GM18526 (cell line): ENCODE results near the gene UBASH3A.

ENCODE experiments used
- POLR2A ChIP-seq: IDR thresholded peaks from 3 replicates; pipeline ENCODE4 v1.6.1; 2011; ENCODE audit not compliant: insufficient read length; ENCODE audit errors: extremely low read depth

Gene UBASH3A

DNA sequence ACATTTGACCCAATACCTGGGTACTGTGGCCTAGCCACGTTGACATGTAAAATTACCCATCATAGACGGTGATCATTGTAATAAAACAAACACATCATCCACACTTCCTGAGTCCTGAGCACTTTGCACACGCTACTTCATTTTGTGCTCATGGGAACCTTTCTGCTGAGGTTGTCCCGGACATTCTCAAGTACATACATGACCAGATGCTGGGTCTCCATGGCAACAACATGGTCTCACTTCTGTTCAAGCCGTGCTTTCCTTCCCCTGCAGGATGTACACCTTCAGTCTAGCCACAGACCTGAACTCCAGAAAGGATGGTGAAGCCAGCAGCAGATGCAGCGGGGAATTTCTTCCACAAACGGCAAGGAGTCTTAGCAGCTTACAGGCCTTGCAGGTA is 22.7 kb downstream of the UBASH3A start:
- no peak for TF ChIP-seq POLR2A

DNA sequence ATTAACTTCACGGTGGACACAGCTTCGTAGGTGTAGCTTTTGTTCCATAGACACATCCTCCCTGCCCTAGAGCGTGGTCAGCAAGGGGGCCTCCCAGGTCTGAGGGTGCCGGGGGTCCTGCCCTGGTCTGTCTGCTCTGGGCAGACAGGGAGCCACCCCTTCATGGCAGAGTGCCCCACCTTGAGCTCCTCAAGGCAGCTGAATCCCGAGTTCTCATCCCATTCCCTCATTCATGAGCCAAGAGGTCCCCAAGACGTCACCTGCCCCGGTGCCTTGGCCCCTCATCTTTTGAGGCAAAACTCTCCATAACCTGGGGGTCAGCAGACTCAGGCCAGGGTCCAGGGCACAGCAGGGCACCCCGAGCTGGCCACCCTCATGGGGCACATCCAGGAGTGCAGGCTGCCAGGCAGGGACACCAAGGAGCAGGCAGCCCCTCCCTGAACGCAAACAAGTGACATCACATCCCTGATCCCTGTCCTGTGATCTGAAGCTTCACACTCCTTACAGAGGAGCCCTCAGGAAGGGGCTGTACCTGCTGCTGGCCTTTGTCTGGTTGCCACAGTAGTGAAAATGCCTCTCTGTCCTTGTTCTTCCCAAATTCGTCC is 23.3 kb downstream of the UBASH3A start:
- no peak for TF ChIP-seq POLR2A

DNA sequence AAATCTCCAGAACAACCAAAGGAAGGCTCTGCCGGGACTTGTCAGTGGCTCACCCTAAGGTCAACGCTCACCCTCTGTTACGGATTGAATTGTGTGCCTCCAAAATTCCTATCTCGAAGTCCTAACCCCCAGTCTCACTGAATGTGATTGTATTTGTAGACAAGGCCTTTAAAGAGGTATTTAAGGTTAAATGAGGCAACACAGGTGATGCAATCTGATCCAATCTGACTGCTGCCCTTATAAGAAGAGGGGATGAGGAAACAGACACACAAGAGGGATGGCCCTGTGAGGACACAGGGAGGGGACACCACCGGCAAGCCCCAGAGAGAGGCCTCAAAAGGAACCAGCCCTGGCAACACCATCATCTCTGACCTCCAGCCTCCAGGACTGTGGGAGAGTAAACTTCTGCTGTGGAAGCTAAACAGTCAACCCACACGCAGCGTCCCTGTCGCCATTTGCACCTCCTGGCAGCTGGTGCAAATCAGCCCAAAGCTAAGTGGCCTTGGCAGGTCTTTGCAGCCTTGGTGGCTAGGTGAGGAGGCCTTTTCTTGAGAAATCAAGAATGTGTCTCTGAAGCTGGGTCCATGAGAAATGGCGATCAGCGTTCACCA is 24.2 kb downstream of the UBASH3A start:
- TF ChIP-seq POLR2A = no peak

DNA sequence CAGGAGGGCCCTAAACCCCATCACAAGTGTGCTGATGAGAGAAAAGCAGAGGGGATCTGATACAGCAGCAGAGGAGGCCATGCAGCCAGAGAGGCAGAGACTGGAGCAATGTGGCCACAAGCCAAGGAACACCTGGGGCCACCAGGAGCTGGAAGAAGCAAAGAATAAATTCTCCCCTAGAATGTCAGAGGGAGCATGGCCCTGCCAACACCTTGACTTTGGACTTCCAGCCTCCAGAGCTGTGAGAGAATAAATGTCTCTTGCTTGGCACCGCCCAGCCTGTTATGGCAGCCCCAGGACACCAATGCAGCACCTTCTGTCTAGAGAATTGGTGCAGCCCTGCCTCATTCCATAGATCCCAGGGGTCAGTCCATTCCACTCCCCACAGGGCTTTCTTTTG is 25.3 kb downstream of the UBASH3A start:
- TF ChIP-seq POLR2A = no peak

DNA sequence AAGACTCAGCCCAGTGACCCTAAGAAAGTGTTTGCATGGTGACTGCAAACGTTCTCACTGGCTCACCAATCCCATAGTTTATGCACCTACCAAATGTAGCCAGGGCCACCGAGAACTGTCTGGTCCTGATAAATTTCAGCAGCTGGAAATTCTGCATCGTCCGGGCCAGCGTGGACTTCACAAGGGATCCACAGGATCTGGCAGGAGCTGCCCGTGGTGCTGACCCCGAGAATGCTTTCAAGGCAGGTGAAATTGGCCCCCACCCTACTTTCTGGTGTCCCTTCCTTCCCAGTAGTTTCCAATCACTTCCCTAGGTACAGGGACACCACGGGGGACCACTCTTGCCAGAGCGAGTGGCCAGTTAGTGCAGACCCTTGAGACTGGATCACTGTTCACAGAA is 26.2 kb downstream of the UBASH3A start:
- TF ChIP-seq POLR2A = no peak

DNA sequence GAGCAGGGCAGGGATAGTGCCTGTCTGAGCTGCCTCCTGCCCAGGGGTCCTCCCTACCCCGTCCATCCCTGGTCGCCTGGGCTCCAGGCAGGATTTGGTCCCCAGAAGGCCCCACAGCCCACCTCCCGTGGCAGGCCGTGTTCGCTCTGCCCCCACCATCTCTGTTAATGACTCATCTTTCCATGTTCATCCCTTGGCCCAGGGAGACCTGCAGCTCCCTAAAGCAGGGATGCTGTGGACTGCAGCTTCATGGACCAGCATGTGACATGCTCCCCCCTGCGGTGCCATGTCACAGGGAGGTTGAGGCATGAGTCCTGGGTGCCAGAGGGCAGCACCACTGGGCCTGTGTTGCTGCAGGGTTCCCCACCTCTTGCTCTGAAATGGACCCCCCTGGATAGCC is 26.8 kb downstream of the UBASH3A start:
- no peak for TF ChIP-seq POLR2A

DNA sequence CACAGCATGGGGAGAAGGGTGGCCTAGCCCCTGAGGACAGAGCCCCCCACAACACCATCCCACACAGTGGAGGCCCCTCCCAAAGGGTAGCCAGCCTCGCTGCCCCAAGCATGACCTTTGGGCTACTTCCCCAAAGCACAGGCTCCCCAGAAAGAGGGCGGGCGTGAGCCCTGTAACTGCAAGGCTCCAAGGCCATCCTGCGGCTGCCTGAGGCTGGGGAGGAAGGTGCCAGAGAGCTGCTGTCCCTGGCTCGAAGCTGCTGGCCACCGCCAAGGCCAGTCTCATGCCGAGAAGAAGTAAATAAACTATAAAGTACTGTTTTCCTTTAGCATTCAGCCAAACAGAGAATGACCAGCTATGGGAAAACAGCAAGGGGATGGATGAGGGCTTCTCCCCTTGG is 27.5 kb downstream of the UBASH3A start:
- no peak for TF ChIP-seq POLR2A

DNA sequence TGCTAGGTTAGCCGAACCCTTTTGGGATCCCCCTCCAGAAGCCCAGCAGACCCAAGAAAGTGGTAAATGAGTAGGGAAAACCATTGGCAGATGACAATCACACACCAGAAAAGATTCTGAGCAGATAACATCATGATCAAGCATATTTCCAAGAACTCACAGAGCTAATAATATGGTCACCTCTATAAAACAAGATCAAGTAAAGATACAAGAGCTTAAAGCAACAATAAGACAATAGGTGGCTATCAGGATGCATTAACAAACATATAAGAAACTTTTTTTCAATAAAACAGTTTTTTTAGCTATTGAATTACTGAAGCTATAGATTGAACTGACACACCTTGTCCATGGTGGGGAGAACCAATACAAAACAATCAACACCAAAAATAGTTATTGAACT is 29.0 kb downstream of the UBASH3A start:
- no peak for TF ChIP-seq POLR2A

DNA sequence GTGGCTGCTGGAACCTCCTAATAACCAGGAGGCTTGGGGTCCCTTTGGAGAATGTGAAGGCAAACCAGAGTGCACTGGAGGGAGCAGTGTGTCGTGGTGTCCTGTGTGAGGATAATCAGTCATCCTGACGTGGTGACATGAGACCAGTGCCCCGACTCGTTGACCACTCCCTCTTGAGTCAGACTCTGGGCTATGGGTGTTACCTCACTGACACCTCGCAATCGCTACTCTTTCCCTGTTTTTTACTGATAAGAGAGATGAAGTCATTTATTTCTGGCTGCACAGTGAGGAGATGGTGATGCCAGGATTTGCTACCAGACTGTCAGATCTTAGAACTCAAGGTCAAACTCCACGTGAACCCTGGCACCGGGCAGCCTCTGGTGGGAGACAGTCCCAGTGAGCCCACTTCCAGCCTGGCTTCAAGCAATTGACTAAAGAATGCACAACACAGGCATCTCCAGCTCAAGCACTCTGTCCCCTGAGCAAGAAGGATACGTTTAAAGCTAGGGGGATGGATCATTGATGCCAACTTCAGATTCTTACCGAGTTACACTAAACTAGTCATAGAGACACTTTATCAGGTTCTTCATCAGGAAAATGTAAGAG is 30.3 kb downstream of the UBASH3A start:
- no peak for TF ChIP-seq POLR2A

DNA sequence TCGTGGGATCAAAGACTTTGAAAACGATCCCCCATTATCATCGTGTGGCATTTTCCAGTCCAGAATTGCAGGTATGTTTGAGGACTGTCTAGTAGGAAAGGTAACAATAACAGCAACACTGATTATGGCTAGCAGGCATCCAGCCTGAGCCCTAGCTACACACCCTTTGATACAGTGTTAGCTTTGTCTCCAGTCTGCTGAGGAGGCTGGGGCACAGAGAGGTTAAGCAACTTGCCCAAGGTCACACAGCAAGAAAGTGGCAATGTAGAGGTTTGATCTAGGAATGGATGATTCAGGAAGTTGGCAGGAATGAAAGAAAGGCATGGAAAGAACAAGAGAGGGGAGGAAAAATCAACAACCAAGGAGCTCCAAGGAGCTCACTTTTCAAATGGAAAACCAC is 31.2 kb downstream of the UBASH3A start:
- TF ChIP-seq POLR2A = no peak

DNA sequence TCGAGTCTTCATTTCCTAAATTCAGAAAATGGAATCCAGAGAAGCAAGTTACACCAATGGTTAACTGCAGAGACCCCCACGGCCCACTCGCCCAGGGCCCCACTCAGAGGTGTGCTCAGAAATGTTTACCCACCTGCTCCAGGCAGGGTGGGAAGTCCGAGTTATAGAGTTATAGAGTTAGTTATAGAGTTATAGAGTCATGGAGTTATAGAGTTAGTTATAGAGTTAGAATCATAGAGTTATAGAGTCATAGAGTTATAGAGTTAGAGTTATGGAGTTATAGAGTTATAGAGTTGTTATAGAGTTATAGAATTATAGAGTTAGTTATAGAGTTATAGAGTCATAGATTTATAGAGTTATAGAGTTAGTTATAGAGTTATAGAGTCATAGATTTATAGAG is 31.7 kb downstream of the UBASH3A start:
- TF ChIP-seq POLR2A = no peak

DNA sequence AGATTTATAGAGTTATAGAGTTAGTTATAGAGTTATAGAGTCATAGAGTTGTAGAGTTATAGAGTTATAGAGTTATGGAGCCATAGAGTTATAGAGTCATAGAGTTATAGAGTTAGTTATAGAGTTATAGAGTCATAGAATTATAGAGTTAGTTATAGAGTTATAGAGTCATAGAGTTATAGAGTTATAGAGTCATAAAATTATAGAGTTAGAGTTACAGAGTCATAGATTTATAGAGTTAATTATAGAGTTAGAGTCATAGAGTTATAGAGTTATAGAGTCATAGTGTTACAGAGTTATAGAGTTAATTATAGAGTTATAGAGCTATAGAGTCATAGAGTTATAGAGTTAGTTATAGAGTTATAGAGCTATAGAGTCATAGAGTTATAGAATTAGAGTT is 32.1 kb downstream of the UBASH3A start:
- no peak for TF ChIP-seq POLR2A

DNA sequence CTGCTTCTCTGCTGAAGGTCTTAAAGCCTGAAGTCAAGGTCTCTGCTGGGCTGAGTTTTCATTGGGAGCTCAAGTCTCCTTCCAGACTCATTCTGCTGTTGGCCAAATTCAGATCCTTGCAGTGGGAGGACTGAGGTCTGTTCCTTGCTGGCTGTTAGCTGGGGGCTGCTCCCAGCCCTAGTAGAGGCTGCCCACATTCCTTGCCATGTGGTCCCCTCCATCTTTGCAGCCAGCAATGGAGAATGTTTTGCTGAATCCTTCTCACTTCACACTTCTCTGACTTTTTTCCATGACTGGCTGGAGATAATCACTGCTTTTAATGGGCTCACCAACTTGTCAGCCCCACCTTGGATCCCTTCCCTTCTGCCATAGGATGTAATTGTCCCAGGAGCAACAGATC is 33.2 kb downstream of the UBASH3A start:
- no peak for TF ChIP-seq POLR2A

DNA sequence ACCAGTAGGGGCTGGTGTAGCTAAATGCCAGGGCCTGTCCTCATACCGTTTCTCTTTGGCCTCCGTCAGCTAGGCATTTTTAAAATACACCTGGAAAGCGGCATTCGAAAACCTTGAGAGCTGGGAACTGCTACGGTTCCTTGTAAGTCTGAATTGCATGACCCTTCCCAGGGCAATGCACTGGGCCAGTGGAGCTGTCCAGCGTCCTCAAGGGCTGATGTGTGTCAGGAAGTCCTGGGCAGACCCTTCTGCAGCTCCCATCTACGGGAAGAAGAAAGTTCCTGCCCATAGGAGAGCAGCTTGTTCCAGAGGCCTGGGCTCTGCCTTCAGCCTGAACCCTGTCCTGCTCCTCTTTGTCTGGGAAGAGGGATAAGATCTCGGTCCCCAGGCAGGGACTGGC is 34.1 kb downstream of the UBASH3A start:
- TF ChIP-seq POLR2A = no peak

DNA sequence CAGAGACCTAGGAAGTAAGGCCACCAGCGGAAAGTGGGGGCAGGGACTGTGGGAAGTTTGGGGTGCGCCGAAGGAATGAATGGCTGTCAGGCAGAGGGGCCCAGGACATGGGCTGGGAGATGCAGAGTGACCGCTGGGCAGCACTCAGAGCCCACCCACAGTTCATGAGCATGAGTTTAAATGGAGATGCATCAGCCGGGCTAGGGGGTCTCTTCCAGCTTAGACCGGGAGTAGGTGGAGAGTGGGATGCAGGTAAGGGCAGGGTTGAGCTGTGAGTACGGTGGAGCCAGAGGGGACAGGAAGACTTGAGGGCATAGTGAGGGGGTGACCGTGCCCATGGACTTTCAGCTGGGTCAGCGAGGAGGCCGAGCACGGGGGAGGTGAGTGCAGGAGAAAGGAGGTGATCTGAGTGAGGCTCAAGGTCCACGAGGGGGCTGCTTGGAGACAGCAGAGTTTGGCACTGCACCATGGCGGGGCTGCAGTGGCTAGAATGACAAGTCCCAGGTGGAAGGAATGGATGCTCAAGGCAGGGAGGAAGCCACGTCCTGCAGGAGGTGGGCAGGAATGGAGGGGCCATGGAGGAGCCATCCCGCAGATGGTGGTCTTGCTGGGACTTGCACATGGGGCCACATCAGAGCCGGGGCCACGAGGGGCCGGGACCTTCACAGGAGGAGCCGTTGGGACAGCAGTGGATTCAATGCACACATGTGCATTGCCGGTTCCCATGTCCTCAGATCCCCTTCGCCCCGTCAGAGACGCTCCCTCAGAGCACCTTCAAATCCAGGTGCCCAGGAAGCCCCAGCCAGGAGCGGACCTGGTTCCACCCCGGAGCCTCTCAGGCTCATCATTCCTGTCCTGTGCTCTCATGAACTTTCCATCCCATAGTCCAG is 34.9 kb downstream of the UBASH3A start:
- no peak for TF ChIP-seq POLR2A
